Measurements from ENCODE around the gene ACAD11.

Gene ACAD11

GRCh38 chr3:132530624-132531023, 129.0 kb downstream of the ACAD11 start:
- DNase-seq = no peak
- intact Hi-C loops (cut with DNase I) = no loop called here

GRCh38 chr3:132522353-132522752, 137.3 kb downstream of the ACAD11 start:
- no peak for DNase-seq

GRCh38 chr3:132521901-132522300, 137.7 kb downstream of the ACAD11 start:
- no peak for DNase-seq
- intact Hi-C loops (cut with DNase I) = no loop called here

More at GRCh38 chr3:132522353-132522752, 137.3 kb downstream of the ACAD11 start:
- intact Hi-C loops (cut with DNase I) = no loop called here

GRCh38 chr3:132519914-132520313, 139.7 kb downstream of the ACAD11 start:
- no peak for DNase-seq
- intact Hi-C loops (cut with DNase I) = no loop called here

- DNase-seq = no peak
- intact Hi-C loops (cut with DNase I) = no loop called here
Measured at GRCh38 chr3:132517311-132517710, 142.3 kb downstream of the ACAD11 start.

GRCh38 chr3:132513057-132513456, 146.6 kb downstream of the ACAD11 start:
- DNase-seq = no peak
- intact Hi-C loops (cut with DNase I) = no loop called here

- intact Hi-C loops (cut with DNase I) = no loop called here
- no peak for DNase-seq
Measured at GRCh38 chr3:132509506-132509905, 150.1 kb downstream of the ACAD11 start.

- no peak for DNase-seq
- intact Hi-C loops (cut with DNase I) = no loop called here
Measured at GRCh38 chr3:132509096-132509495, 150.5 kb downstream of the ACAD11 start.

Measured in posterior cingulate gyrus (tissue), 11 donors.